ENCODE data around the gene SLC11A1. TPM values are rescaled to one million over a fixed set of nuclear protein-coding genes. Genes with fewer than 3 reads are reported as not detected.

The SLC11A1 gene
- total RNA-seq, 2 donors from 2014 or later, result 1.1 to 1.8 TPM

DNA sequence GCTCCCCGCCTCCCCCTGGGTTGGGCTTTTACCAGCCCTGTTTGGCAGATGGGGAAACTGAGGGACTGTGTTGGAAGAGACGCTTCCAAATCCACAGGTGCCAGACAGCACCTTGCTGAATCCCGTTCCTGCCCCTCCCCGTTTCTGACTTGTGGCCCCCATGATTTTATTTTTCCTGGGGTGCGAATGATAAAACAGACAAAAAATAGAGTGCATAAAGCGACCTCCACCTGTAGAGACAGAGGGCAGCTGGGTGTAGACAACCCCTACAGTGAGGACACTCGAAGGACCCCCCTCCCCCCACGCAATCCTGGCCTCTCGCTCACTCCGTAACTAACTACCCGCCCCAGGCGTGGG lies 15.4 kb downstream of the SLC11A1 start:
- H3K27me3 ChIP-seq, result no peaks in the 10 kb centered on the region
- intact Hi-C loops (cut with DNase I), result no loop called here
- H3K4me1 ChIP-seq, result peaks cover 13% of the 10 kb centered on the region
- H3K4me3 ChIP-seq, result peak overlapping the region; percentile 97
- TF ChIP-seq, protein P1, sequence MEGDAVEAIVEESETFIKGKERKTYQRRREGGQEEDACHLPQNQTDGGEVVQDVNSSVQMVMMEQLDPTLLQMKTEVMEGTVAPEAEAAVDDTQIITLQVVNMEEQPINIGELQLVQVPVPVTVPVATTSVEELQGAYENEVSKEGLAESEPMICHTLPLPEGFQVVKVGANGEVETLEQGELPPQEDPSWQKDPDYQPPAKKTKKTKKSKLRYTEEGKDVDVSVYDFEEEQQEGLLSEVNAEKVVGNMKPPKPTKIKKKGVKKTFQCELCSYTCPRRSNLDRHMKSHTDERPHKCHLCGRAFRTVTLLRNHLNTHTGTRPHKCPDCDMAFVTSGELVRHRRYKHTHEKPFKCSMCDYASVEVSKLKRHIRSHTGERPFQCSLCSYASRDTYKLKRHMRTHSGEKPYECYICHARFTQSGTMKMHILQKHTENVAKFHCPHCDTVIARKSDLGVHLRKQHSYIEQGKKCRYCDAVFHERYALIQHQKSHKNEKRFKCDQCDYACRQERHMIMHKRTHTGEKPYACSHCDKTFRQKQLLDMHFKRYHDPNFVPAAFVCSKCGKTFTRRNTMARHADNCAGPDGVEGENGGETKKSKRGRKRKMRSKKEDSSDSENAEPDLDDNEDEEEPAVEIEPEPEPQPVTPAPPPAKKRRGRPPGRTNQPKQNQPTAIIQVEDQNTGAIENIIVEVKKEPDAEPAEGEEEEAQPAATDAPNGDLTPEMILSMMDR (IDR thresholded peaks at IDR 0.05), result no peak
- no peaks in the 10 kb centered on the region for H3K9me3 ChIP-seq
- peak; percentile 43 for DNase-seq
- H3K27ac ChIP-seq, result peak overlapping the region; percentile 100
- peak overlapping the region; percentile 84 to 88 for H3K9ac ChIP-seq (ENCODE audit: low read depth in 2 of 2, low read length in 2 of 2)
- H3K36me3 ChIP-seq, result peaks cover 4% of the 10 kb centered on the region

- peak; percentile 87 for DNase-seq
- peaks cover 4% of the 10 kb centered on the region for H3K36me3 ChIP-seq
- peak overlapping the region; percentile 97 for H3K4me3 ChIP-seq
- H3K9me3 ChIP-seq, result no peaks in the 10 kb centered on the region
- H3K27me3 ChIP-seq, result no peaks in the 10 kb centered on the region
- peaks cover 13% of the 10 kb centered on the region for H3K4me1 ChIP-seq
- intact Hi-C loops (cut with DNase I), result no loop called here
- TF ChIP-seq, protein P1 (IDR thresholded peaks at IDR 0.05), result no peak
- peak overlapping the region; percentile 100 for H3K27ac ChIP-seq
- H3K9ac ChIP-seq (ENCODE audit: low read depth in 2 of 2, low read length in 2 of 2), result peak overlapping the region; percentile 84 to 88
Observed at GRCh38 chr2:218397820-218398436, 15.9 kb downstream of the SLC11A1 start.

- DNase-seq, result peak; percentile 85
Observed at GRCh38 chr2:218398437-218399390, 16.6 kb downstream of the SLC11A1 start.

DNA sequence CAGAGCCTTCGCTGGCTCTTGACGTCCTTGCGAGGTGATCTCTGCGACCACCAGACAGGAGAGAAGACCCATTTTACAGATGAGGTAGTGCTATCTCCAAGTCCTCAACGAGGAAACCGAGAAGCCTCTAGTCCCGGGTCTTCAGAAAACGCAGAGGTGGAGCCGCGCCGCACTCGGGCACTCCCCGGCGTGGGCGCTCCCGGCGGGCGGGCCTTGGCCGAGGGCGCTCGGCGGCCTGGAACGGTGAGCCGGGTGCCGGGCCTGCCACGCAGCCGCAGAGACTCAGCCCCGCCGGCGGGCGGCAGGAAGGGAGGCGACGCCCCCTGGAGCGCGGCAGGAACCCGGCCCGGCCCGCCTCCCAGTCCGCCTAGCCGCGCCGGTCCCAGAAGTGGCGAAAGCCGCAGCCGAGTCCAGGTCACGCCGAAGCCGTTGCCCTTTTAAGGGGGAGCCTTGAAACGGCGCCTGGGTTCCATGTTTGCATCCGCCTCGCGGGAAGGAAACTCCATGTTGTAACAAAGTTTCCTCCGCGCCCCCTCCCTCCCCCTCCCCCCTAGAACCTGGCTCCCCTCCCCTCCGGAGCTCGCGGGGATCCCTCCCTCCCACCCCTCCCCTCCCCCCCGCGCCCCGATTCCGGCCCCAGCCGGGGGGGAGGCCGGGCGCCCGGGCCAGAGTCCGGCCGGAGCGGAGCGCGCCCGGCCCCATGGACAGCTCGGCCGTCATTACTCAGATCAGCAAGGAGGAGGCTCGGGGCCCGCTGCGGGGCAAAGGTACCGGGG lies 17.5 kb downstream of the SLC11A1 start, which contains the start of gene CTDSP1:
TSS of gene CTDSP1 (plus strand) at position 478 of the 776 bp plus-strand sequence. CDS start at position 701, 223 bp downstream.
- no peaks in the 10 kb centered on the region for H3K27me3 ChIP-seq
- H3K9me3 ChIP-seq, result no peaks in the 10 kb centered on the region
- H3K27ac ChIP-seq, result peak within 1 kb of the TSS; percentile 100
- DNase-seq, result peak; percentile 98
- intact Hi-C loops (cut with DNase I), result loop anchor here (10.0 kb wide), 1 partner anchor 245 kb away; no protein-coding TSS in a partner anchor
- peak within 1 kb of the TSS; percentile 91 to 96 for H3K9ac ChIP-seq (ENCODE audit: low read depth in 2 of 2, low read length in 2 of 2)
- peak within 1 kb of the TSS; percentile 97 for H3K4me3 ChIP-seq
- H3K4me1 ChIP-seq, result peaks cover 13% of the 10 kb centered on the region
- H3K36me3 ChIP-seq, result peaks cover 4% of the 10 kb centered on the region
- TF ChIP-seq, protein P1 (IDR thresholded peaks at IDR 0.05), result no peak

More at GRCh38 chr2:218398437-218399390, 16.6 kb downstream of the SLC11A1 start:
- Histone ChIP-seq H3K36me3 (peaks cover 4% of the 10 kb centered on the region), H3K9me3 (no peaks in the 10 kb centered on the region), H3K4me1 (peaks cover 13% of the 10 kb centered on the region), H3K9ac (ENCODE audit: low read depth in 2 of 2, low read length in 2 of 2) (peak overlapping the region; percentile 88 to 96), H3K27me3 (no peaks in the 10 kb centered on the region), H3K4me3 (peak overlapping the region; percentile 97), H3K27ac (peak overlapping the region; percentile 100)
- TF ChIP-seq, protein P1 (IDR thresholded peaks at IDR 0.05), result no peak
- intact Hi-C loops (cut with DNase I), result no loop called here
